Measurements from ENCODE around the gene MYZAP.

The MYZAP gene

GRCh38 chr15:57647791-57648130 is 56.1 kb downstream of the MYZAP start:
- no peak overlapping the region for H3K4me3 ChIP-seq (ENCODE audit: insufficient read depth in 1 of 2, low read depth in 1 of 2, low read length in 2 of 2)
- H2BK120ac ChIP-seq (ENCODE audit: low read depth, low read length), result no peak overlapping the region
- no peaks in the 10 kb centered on the region for H3K9me3 ChIP-seq (ENCODE audit: control insufficient read depth, low read length)
- no peak overlapping the region for H2AK5ac ChIP-seq (ENCODE audit: low read length, severe bottlenecking)
- H2BK12ac ChIP-seq (ENCODE audit: low read length in 2 of 2), result no peak overlapping the region
- DNase-seq, result no peak
- no CpG with 5 or more reads among the region's 3 CpGs for WGBS
- H3K4me2 ChIP-seq (ENCODE audit: low read length, poor library complexity, severe bottlenecking), result no peak overlapping the region
- no peaks in the 10 kb centered on the region for H3K79me1 ChIP-seq (replicated peaks; ENCODE audit: low read length, poor library complexity, severe bottlenecking)
- H3K27me3 ChIP-seq (ENCODE audit: control insufficient read depth in 1 of 2, insufficient read depth in 1 of 2, low read length in 2 of 2), result no peaks in the 10 kb centered on the region
- peaks cover 8% of the 10 kb centered on the region for H3K4me1 ChIP-seq (ENCODE audit: control insufficient read depth, insufficient read depth, low read depth, low read length)
- H3K18ac ChIP-seq (ENCODE audit: low read depth in 1 of 2, low read length in 2 of 2), result no peak overlapping the region
- H3K14ac ChIP-seq (ENCODE audit: low read length in 2 of 2), result no peak overlapping the region
- H3K36me3 ChIP-seq (ENCODE audit: control insufficient read depth in 1 of 2, insufficient read depth in 2 of 2, low read depth in 1 of 2, low read length in 2 of 2), result no peaks in the 10 kb centered on the region
- no peak overlapping the region for H4K8ac ChIP-seq (ENCODE audit: low read length)
- peak overlapping the region in 1 of 2 experiments; percentile 83 for H3K23ac ChIP-seq (ENCODE audit: low read length in 2 of 2)
- no peak overlapping the region for H2AFZ ChIP-seq (ENCODE audit: low read depth, low read length)
- H4K91ac ChIP-seq (ENCODE audit: low read length), result no peak overlapping the region
- H3K4ac ChIP-seq (ENCODE audit: low read depth in 1 of 2, low read length in 2 of 2), result no peak overlapping the region
- H2BK5ac ChIP-seq (ENCODE audit: low read depth, low read length, poor library complexity, severe bottlenecking), result no peak overlapping the region
- H3K9ac ChIP-seq (ENCODE audit: low read length), result no peak overlapping the region
- no peak overlapping the region for H3K27ac ChIP-seq (ENCODE audit: low read length, poor library complexity, severe bottlenecking)
- no peak overlapping the region for H2BK15ac ChIP-seq (ENCODE audit: low read depth, poor library complexity, severe bottlenecking)

GRCh38 chr15:57649138-57649537 is 57.4 kb downstream of the MYZAP start:
- Histone ChIP-seq H3K27me3 (ENCODE audit: control insufficient read depth in 1 of 2, insufficient read depth in 1 of 2, low read length in 2 of 2) (no peaks in the 10 kb centered on the region), H3K9ac (ENCODE audit: low read length) (no peak overlapping the region), H3K36me3 (ENCODE audit: control insufficient read depth in 1 of 2, insufficient read depth in 2 of 2, low read depth in 1 of 2, low read length in 2 of 2) (no peaks in the 10 kb centered on the region), H4K91ac (ENCODE audit: low read length) (no peak overlapping the region), H3K14ac (ENCODE audit: low read length in 2 of 2) (no peak overlapping the region), H2BK120ac (ENCODE audit: low read depth, low read length) (no peak overlapping the region), H2BK15ac (ENCODE audit: low read depth, poor library complexity, severe bottlenecking) (no peak overlapping the region), H3K27ac (ENCODE audit: low read length, poor library complexity, severe bottlenecking) (no peak overlapping the region), H3K4me1 (ENCODE audit: control insufficient read depth, insufficient read depth, low read depth, low read length) (peaks cover 9% of the 10 kb centered on the region), H3K4me3 (ENCODE audit: insufficient read depth in 1 of 2, low read depth in 1 of 2, low read length in 2 of 2) (no peak overlapping the region), H2AK5ac (ENCODE audit: low read length, severe bottlenecking) (no peak overlapping the region), H3K9me3 (ENCODE audit: control insufficient read depth, low read length) (no peaks in the 10 kb centered on the region), H2BK12ac (ENCODE audit: low read length in 2 of 2) (no peak overlapping the region), H3K4ac (ENCODE audit: low read depth in 1 of 2, low read length in 2 of 2) (no peak overlapping the region), H3K4me2 (ENCODE audit: low read length, poor library complexity, severe bottlenecking) (no peak overlapping the region), H2BK5ac (ENCODE audit: low read depth, low read length, poor library complexity, severe bottlenecking) (no peak overlapping the region), H3K23ac (ENCODE audit: low read length in 2 of 2) (no peak overlapping the region), H3K79me1 (replicated peaks; ENCODE audit: low read length, poor library complexity, severe bottlenecking) (no peaks in the 10 kb centered on the region), H4K8ac (ENCODE audit: low read length) (no peak overlapping the region), H2AFZ (ENCODE audit: low read depth, low read length) (no peak overlapping the region), H3K18ac (ENCODE audit: low read depth in 1 of 2, low read length in 2 of 2) (no peak overlapping the region)
- DNase-seq, result no peak
- 95% methylated on average over 3 of the region's 3 CpGs for WGBS

DNA sequence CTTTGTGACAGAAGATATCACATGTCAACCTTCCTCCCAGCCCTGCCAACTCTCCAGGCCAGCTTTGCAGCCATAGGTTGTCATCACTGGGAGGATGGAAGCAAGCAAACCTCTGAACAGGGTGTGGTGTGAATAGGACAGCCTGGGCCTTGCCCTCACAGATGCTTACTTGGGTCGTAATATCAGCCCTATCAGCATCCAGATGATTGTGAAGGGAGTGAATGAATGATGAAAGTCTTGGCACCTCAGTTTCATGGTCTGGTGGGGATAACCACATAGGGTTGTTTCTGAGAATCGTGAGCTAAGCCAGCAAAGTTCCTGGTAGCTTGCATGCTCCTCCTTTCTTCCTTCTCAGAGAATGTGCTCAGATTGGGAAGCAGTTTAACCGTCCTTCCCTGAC is 59.7 kb downstream of the MYZAP start:
- no peak overlapping the region for H3K27ac ChIP-seq (ENCODE audit: low read length, poor library complexity, severe bottlenecking)
- H2BK15ac ChIP-seq (ENCODE audit: low read depth, poor library complexity, severe bottlenecking), result no peak overlapping the region
- no peak overlapping the region for H4K8ac ChIP-seq (ENCODE audit: low read length)
- H2BK5ac ChIP-seq (ENCODE audit: low read depth, low read length, poor library complexity, severe bottlenecking), result no peak overlapping the region
- no peak overlapping the region for H3K23ac ChIP-seq (ENCODE audit: low read length in 2 of 2)
- no peak for DNase-seq
- H3K79me1 ChIP-seq (replicated peaks; ENCODE audit: low read length, poor library complexity, severe bottlenecking), result no peaks in the 10 kb centered on the region
- H2AFZ ChIP-seq (ENCODE audit: low read depth, low read length), result no peak overlapping the region
- H3K36me3 ChIP-seq (ENCODE audit: control insufficient read depth in 1 of 2, insufficient read depth in 2 of 2, low read depth in 1 of 2, low read length in 2 of 2), result no peaks in the 10 kb centered on the region
- no peak overlapping the region for H3K4ac ChIP-seq (ENCODE audit: low read depth in 1 of 2, low read length in 2 of 2)
- no peaks in the 10 kb centered on the region for H3K9me3 ChIP-seq (ENCODE audit: control insufficient read depth, low read length)
- no peak overlapping the region for H3K4me2 ChIP-seq (ENCODE audit: low read length, poor library complexity, severe bottlenecking)
- peak overlapping the region; percentile 27 for H3K9ac ChIP-seq (ENCODE audit: low read length)
- H2BK120ac ChIP-seq (ENCODE audit: low read depth, low read length), result no peak overlapping the region
- no peak overlapping the region for H2BK12ac ChIP-seq (ENCODE audit: low read length in 2 of 2)
- 75% methylated on average over 2 of the region's 3 CpGs for WGBS
- H3K27me3 ChIP-seq (ENCODE audit: control insufficient read depth in 1 of 2, insufficient read depth in 1 of 2, low read length in 2 of 2), result no peaks in the 10 kb centered on the region
- H3K4me1 ChIP-seq (ENCODE audit: control insufficient read depth, insufficient read depth, low read depth, low read length), result peaks cover 13% of the 10 kb centered on the region
- no peak overlapping the region for H4K91ac ChIP-seq (ENCODE audit: low read length)
- no peak overlapping the region for H3K4me3 ChIP-seq (ENCODE audit: insufficient read depth in 1 of 2, low read depth in 1 of 2, low read length in 2 of 2)
- peak overlapping the region; percentile 81 for H2AK5ac ChIP-seq (ENCODE audit: low read length, severe bottlenecking)
- no peak overlapping the region for H3K14ac ChIP-seq (ENCODE audit: low read length in 2 of 2)
- no peak overlapping the region for H3K18ac ChIP-seq (ENCODE audit: low read depth in 1 of 2, low read length in 2 of 2)

DNA sequence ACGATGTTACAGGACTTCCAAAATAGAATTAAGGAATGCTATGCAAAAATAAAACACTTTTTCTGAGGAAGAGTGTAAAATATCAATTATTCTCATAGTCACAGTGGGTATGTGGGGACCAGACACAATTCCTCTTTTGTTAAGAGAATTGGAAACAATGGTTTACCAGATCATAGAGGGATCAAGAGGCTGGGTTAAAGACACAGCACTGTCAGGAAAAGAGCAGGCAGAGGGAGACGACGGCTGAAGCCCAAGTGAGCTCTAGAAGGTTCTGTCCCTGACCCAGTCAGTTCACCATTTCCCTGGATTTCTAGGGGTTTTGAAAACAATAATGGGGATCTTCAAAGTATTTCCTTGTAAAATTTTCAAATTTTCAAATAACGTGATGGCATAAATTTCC is 60.8 kb downstream of the MYZAP start:
- peak overlapping the region; percentile 27 for H3K9ac ChIP-seq (ENCODE audit: low read length)
- no peak overlapping the region for H2BK5ac ChIP-seq (ENCODE audit: low read depth, low read length, poor library complexity, severe bottlenecking)
- no peak for DNase-seq
- no peak overlapping the region for H2AK5ac ChIP-seq (ENCODE audit: low read length, severe bottlenecking)
- no peak overlapping the region for H3K4me2 ChIP-seq (ENCODE audit: low read length, poor library complexity, severe bottlenecking)
- H3K18ac ChIP-seq (ENCODE audit: low read depth in 1 of 2, low read length in 2 of 2), result no peak overlapping the region
- no peaks in the 10 kb centered on the region for H3K27me3 ChIP-seq (ENCODE audit: control insufficient read depth in 1 of 2, insufficient read depth in 1 of 2, low read length in 2 of 2)
- H4K91ac ChIP-seq (ENCODE audit: low read length), result no peak overlapping the region
- no peaks in the 10 kb centered on the region for H3K36me3 ChIP-seq (ENCODE audit: control insufficient read depth in 1 of 2, insufficient read depth in 2 of 2, low read depth in 1 of 2, low read length in 2 of 2)
- H3K23ac ChIP-seq (ENCODE audit: low read length in 2 of 2), result no peak overlapping the region
- no peaks in the 10 kb centered on the region for H3K9me3 ChIP-seq (ENCODE audit: control insufficient read depth, low read length)
- H2BK15ac ChIP-seq (ENCODE audit: low read depth, poor library complexity, severe bottlenecking), result no peak overlapping the region
- H3K4ac ChIP-seq (ENCODE audit: low read depth in 1 of 2, low read length in 2 of 2), result no peak overlapping the region
- H4K8ac ChIP-seq (ENCODE audit: low read length), result no peak overlapping the region
- no peak overlapping the region for H3K14ac ChIP-seq (ENCODE audit: low read length in 2 of 2)
- H2AFZ ChIP-seq (ENCODE audit: low read depth, low read length), result no peak overlapping the region
- H3K4me3 ChIP-seq (ENCODE audit: insufficient read depth in 1 of 2, low read depth in 1 of 2, low read length in 2 of 2), result no peak overlapping the region
- 97% methylated on average over 2 of the region's 4 CpGs for WGBS
- H2BK120ac ChIP-seq (ENCODE audit: low read depth, low read length), result no peak overlapping the region
- no peaks in the 10 kb centered on the region for H3K79me1 ChIP-seq (replicated peaks; ENCODE audit: low read length, poor library complexity, severe bottlenecking)
- no peak overlapping the region for H3K27ac ChIP-seq (ENCODE audit: low read length, poor library complexity, severe bottlenecking)
- H2BK12ac ChIP-seq (ENCODE audit: low read length in 2 of 2), result no peak overlapping the region
- H3K4me1 ChIP-seq (ENCODE audit: control insufficient read depth, insufficient read depth, low read depth, low read length), result peaks cover 10% of the 10 kb centered on the region

All from mesenchymal stem cell (in vitro differentiated cells and primary cell).